ENCODE measurements around the gene RBMS3. TPM values are rescaled to one million over a fixed set of nuclear protein-coding genes. Genes with fewer than 3 reads are reported as not detected.

Gene RBMS3
- total and polyA plus RNA-seq, 2 of the 8 experiments (the other 6 are each of a cell fraction or from before 2014, with no cell fraction given) = 3.7 to 6.9 TPM

DNA sequence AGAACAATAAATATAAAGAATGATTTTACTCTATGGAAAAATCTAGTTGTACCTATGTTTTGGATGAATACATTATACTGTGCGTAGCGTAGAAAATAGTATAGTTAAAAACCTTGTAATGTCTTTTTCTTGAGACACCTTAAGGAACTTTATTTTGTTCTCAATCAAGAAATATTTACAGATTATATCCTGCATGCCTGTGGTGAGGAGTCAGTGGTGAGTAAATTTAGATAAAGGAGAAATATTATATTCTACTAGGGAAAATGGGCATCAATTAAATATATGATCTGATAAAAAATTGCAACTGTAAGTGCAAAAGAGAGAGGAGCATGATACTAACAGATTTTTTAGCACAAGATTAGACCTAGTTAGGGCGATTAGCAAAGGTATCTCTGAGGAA, 157.7 kb downstream of the RBMS3 start (continued):
- TF ChIP-seq SP1 (IDR thresholded peaks at IDR 0.05; ENCODE audit: low read depth, low read length) (no peak), RNF2 (IDR thresholded peaks at IDR 0.05; ENCODE audit: borderline replicate concordance, low read depth, low read length, missing control alignments, poor library complexity, severe bottlenecking) (no peak), KDM1A (IDR thresholded peaks at IDR 0.05; ENCODE audit: borderline replicate concordance, low read length) (no peak), SIRT6 (IDR thresholded peaks at IDR 0.05; ENCODE audit: low read length) (no peak)
- TF ChIP-seq, protein P1, sequence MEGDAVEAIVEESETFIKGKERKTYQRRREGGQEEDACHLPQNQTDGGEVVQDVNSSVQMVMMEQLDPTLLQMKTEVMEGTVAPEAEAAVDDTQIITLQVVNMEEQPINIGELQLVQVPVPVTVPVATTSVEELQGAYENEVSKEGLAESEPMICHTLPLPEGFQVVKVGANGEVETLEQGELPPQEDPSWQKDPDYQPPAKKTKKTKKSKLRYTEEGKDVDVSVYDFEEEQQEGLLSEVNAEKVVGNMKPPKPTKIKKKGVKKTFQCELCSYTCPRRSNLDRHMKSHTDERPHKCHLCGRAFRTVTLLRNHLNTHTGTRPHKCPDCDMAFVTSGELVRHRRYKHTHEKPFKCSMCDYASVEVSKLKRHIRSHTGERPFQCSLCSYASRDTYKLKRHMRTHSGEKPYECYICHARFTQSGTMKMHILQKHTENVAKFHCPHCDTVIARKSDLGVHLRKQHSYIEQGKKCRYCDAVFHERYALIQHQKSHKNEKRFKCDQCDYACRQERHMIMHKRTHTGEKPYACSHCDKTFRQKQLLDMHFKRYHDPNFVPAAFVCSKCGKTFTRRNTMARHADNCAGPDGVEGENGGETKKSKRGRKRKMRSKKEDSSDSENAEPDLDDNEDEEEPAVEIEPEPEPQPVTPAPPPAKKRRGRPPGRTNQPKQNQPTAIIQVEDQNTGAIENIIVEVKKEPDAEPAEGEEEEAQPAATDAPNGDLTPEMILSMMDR (IDR thresholded peaks at IDR 0.05; ENCODE audit: control extremely low read depth in 1 of 3, insufficient read depth in 1 of 3, low read depth in 1 of 3, low read length in 3 of 3) = no peak
